HepG2 (cell line): ENCODE data around the gene FOXE3. TPM values are rescaled to one million over a fixed set of nuclear protein-coding genes. Genes with fewer than 3 reads are reported as not detected.

Experiments used
- ATAC-seq: fragments of 200-7000 bp; cut with Tn5 transposase; 3 replicates; pipeline ENCODE4 v1.9.1; 2020; ENCODE audit warnings: mild to moderate bottlenecking, moderate library complexity
- BruUV-seq: library from RNA; stranded (reverse); fragments of 400-500 nt; replicated peaks from 2 replicates; lab custom pipeline; 2021; lab: Mats Ljungman, UMichigan
- CTCF ChIA-PET: fragments of 300-600 bp; formaldehyde crosslinking; extraction: SDS; loops from one replicate; lab custom pipeline; 2021; ENCODE audit warnings: low total read pairs, inconsistent platforms, low intra/inter-chr PET ratio; lab: Yijun Ruan, JAX
- POLR2A ChIA-PET: fragments of 350-600 bp; sonication (Branson Sonifier 250); formaldehyde crosslinking; loops from one replicate; lab custom pipeline; 2020; ENCODE audit warnings: antibody characterized with exemption, inconsistent platforms; lab: Yijun Ruan, JAX
- DNase-seq: peaks from one replicate; pipeline ENCODE4 v3.0.0-alpha.2; 2015; ENCODE audit warnings: low spot score
- FAIRE-seq: peaks from 3 replicates; lab custom pipeline; 2011; peaks lifted over from hg19 to GRCh38; lab: Jason Lieb, UNC
- H2AFZ ChIP-seq: one replicate; pipeline ENCODE4 v1.6.1; 2011; ENCODE audit warnings: low read length, inconsistent platforms
- H3K27ac ChIP-seq: fragments of 300-600 bp; 3 replicates; pipeline ENCODE4 v1.8.0; 2011; ENCODE audit warnings: mixed run types, mild to moderate bottlenecking, mixed read lengths, low read length, inconsistent platforms; ENCODE audit not compliant: insufficient read depth; ENCODE audit errors: extremely low read length
- H3K27me3 ChIP-seq, 2 experiments: fragments of 200-600 bp in 1 of 2; 2 replicates in 1 of 2; 3 replicates in 1 of 2; pipeline versions ENCODE4 v1.6.0 to v1.8.0; 2011; ENCODE audit warnings: low read length in 2 of 2, mild to moderate bottlenecking in 2 of 2, moderate library complexity in 2 of 2, inconsistent platforms in 1 of 2; ENCODE audit not compliant: insufficient read depth in 2 of 2, control insufficient read depth in 1 of 2
- H3K36me3 ChIP-seq, 2 experiments: fragments of 200-600 bp in 1 of 2; replicated peaks in 1 of 2; 2 replicates in 1 of 2; 3 replicates in 1 of 2; pipeline versions ENCODE4 v1.5.1 to v1.8.0; 2011; ENCODE audit warnings: low read length in 2 of 2, inconsistent platforms in 1 of 2; ENCODE audit not compliant: insufficient read depth in 2 of 2, control insufficient read depth in 1 of 2
- H3K4me1 ChIP-seq: 2 replicates; pipeline ENCODE4 v1.5.1; 2012; ENCODE audit warnings: low read length, inconsistent platforms; ENCODE audit not compliant: insufficient read depth
- H3K4me2 ChIP-seq: 2 replicates; pipeline ENCODE4 v1.6.0; 2011; ENCODE audit warnings: low read depth, low read length, inconsistent platforms
- H3K4me3 ChIP-seq, 3 experiments: fragments of 200-600 bp in 1 of 3; sonication (generic), shearing (Covaris generic) in 1 of 3; replicated peaks in 1 of 3; 2 replicates each; pipeline ENCODE4 v1.5.1; 2011 to 2016; ENCODE audit warnings: low read length in 3 of 3, inconsistent platforms in 2 of 3, low read depth in 2 of 3, mild to moderate bottlenecking in 2 of 3, control low read depth in 1 of 3, mixed read lengths in 1 of 3; ENCODE audit not compliant: insufficient read depth in 1 of 3
- H3K79me2 ChIP-seq: one replicate; pipeline ENCODE4 v1.6.1; 2011; ENCODE audit warnings: low read length, inconsistent platforms; ENCODE audit not compliant: insufficient read depth
- H3K9ac ChIP-seq: 2 replicates; pipeline ENCODE4 v1.6.0; 2011; ENCODE audit warnings: mild to moderate bottlenecking, low read depth, low read length, inconsistent platforms; ENCODE audit not compliant: insufficient read depth
- H3K9me3 ChIP-seq: 2 replicates; pipeline ENCODE4 v1.5.1; 2012; ENCODE audit warnings: mild to moderate bottlenecking, low read length
- H4K20me1 ChIP-seq: 2 replicates; pipeline ENCODE4 v1.6.0; 2011; ENCODE audit warnings: inconsistent platforms, mild to moderate bottlenecking, low read length, moderate library complexity; ENCODE audit not compliant: insufficient read depth
- GABPA ChIP-seq, 2 experiments: IDR thresholded peaks; 2 replicates each; pipeline ENCODE4 v1.6.1; 2011 to 2016; ENCODE audit warnings: low read depth in 2 of 2, low read length in 1 of 2, missing biosample characterization in 1 of 2, missing genetic modification characterization in 1 of 2
- KDM3A ChIP-seq: IDR thresholded peaks from 2 replicates; pipeline ENCODE4 v1.6.1; 2018; ENCODE audit warnings: low read depth, missing compliant biosample characterization
- KDM5A ChIP-seq: fragments of 200-600 bp; sonication (generic); IDR thresholded peaks from 2 replicates; pipeline ENCODE4 v1.7.0; 2018; ENCODE audit warnings: antibody characterized with exemption, mild to moderate bottlenecking, low read length, borderline replicate concordance
- ZNF205 ChIP-seq: IDR thresholded peaks from 2 replicates; pipeline ENCODE4 v1.6.1; 2018; ENCODE audit warnings: missing biosample characterization, missing genetic modification reagents
- ZNF256 ChIP-seq: sonication (generic); formaldehyde crosslinking; conservative IDR thresholded peaks from 2 replicates; pipeline ENCODE4 v1.4.0; 2020; ENCODE audit warnings: missing genetic modification reagents
- ZNF552 ChIP-seq: sonication (generic); formaldehyde crosslinking; IDR thresholded peaks from 2 replicates; pipeline ENCODE4 v1.9.0; 2022; ENCODE audit warnings: missing genetic modification reagents, mild to moderate bottlenecking, borderline replicate concordance
- ZNF83 ChIP-seq: sonication (generic); formaldehyde crosslinking; IDR thresholded peaks from 2 replicates; pipeline ENCODE4 v1.4.0; 2020; ENCODE audit warnings: missing genetic modification reagents, mild to moderate bottlenecking, borderline replicate concordance
- whole genome bisulfite sequencing: methylation state at CpG from one replicate; pipeline ENCODE4 v1.1.6; 2017; ENCODE audit warnings: low lambda C conversion rate; 5-methylcytosine and 5-hydroxymethylcytosine counted together
- in situ Hi-C: cut with HindIII; loops from 2 replicates; pipeline ENCODE4 v1.10.0; 2017; ENCODE audit warnings: low pct_unique_long_range_greater_than_20kb; ENCODE audit not compliant: extremely low pct_ligation_motif_present
- intact Hi-C: fragments of 100-400 bp; cut with micrococcal nuclease; formaldehyde crosslinking; loops from one replicate; pipeline ENCODE4 v1.10.0; 2022; ENCODE audit not compliant: unreplicated experiment
- polyA plus RNA-seq, 8 experiments: library from polyadenylated mRNA; depleted of rRNA in 3 of 8; stranded (reverse) in 7 of 8; unstranded in 1 of 8; fragments of >200 nt; fragmentation: Illumina TruSeq in 4 of 8; extraction: Trizol in 4 of 8; gene quantifications; 2 replicates each; pipeline versions ENCODE4 v1.2.1 to v1.2.3, GENCODE V29; 2011 to 2016; ENCODE audit warnings: low read depth in 4 of 8, missing spikeins in 1 of 8, mixed read lengths in 1 of 8; ENCODE audit not compliant: insufficient read depth in 1 of 8
- total RNA-seq, 5 experiments: library from RNA; depleted of rRNA; stranded (reverse); fragments of >200 nt; fragmentation: Illumina TruSeq; extraction: Trizol; gene quantifications; 2 replicates each; pipeline ENCODE4 v1.2.3, GENCODE V29; 2016; ENCODE audit warnings: low read depth in 1 of 5
- TF ChIP-seq, protein P1 (sequence below): sonication (generic); formaldehyde crosslinking; IDR thresholded peaks from 2 replicates; pipeline ENCODE4 v1.5.0; 2020; ENCODE audit warnings: missing genetic modification reagents, mild to moderate bottlenecking, borderline replicate concordance
- TF ChIP-seq, protein P2 (sequence below): sonication (generic); formaldehyde crosslinking; IDR thresholded peaks from 2 replicates; pipeline ENCODE4 v1.5.0; 2020; ENCODE audit warnings: missing genetic modification reagents

Gene FOXE3
- total and polyA plus RNA-seq, 2 of the 13 experiments (the other 11 are each of a cell fraction or from before 2014, with no cell fraction given), result not detected

DNA sequence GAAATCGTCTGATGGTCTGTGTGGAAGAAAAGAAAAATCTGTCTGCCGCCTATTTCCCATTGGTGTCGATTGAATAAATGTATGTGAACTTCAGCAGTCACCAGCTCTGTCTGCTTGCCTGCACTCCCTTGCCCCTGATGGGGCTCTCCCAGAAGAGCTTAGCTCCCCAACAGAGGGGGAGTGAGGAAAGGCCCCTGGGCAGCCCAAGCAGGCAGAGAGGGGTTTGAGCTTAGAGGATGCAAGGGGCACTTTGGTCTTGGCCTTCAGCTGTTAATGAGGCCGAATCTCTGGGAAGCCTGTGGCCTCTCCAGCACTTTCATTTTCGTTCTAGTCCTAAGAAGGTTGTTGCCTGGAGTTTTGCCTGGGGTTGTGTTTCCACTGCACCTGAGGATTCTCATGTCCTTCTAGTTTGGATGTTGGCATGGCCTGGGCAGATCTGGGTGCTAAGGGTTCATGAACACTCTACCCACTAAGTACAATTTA is 24.6 kb downstream of the FOXE3 start:
- TF ChIP-seq, protein P1, sequence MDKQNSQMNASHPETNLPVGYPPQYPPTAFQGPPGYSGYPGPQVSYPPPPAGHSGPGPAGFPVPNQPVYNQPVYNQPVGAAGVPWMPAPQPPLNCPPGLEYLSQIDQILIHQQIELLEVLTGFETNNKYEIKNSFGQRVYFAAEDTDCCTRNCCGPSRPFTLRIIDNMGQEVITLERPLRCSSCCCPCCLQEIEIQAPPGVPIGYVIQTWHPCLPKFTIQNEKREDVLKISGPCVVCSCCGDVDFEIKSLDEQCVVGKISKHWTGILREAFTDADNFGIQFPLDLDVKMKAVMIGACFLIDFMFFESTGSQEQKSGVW, result no peak
- TF ChIP-seq ZNF83 (CRISPR knock-in tag) (no peak), ZNF552 (CRISPR knock-in tag) (no peak), ZNF205 (CRISPR knock-in tag) (no peak), ZNF256 (no peak), KDM3A (CRISPR knock-in tag) (no peak), GABPA (IDR thresholded peaks at IDR 0.05; ENCODE audit: low read depth, low read length) (no peak), GABPA (CRISPR knock-in tag; IDR thresholded peaks at IDR 0.05; ENCODE audit: low read depth) (no peak), KDM5A (no peak)
- TF ChIP-seq, protein P2, sequence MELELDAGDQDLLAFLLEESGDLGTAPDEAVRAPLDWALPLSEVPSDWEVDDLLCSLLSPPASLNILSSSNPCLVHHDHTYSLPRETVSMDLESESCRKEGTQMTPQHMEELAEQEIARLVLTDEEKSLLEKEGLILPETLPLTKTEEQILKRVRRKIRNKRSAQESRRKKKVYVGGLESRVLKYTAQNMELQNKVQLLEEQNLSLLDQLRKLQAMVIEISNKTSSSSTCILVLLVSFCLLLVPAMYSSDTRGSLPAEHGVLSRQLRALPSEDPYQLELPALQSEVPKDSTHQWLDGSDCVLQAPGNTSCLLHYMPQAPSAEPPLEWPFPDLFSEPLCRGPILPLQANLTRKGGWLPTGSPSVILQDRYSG (CRISPR knock-in tag), result no peak
- TF ChIP-seq, all 625 proteins: peak for 0
- no TSS peak for BruUV-seq
- Histone ChIP-seq H2AFZ (no peak overlapping the region), H3K9me3 (no peaks in the 10 kb centered on the region), H3K9ac (no peak overlapping the region), H3K79me2 (no peaks in the 10 kb centered on the region), H3K4me3 (no peak overlapping the region), H4K20me1 (peaks cover 2% of the 10 kb centered on the region; the same call in 1 of the 2 replicates), H3K4me2 (peak overlapping the region; percentile 48), H3K4me1 (peaks cover 12% of the 10 kb centered on the region), H3K27ac (no peak overlapping the region), H3K36me3 (no peaks in the 10 kb centered on the region), H3K27me3 (peaks cover 8 to 61% of the 10 kb centered on the region in 2 experiments; a peak in 4 of 5 replicates)
- intact Hi-C loops, result no loop called here
- DNase-seq (no peak), ATAC-seq (no peak), FAIRE-seq (no peak)
- POLR2A ChIA-PET, result no interaction called here
- CTCF ChIA-PET, result no interaction called here
- in situ Hi-C loops, result no loop called here
- 17% methylated on average over 4 of the region's 5 CpGs for WGBS
